NCI-H774 (cell line): ENCODE measurements around the gene PANK4.

Source experiments
- DNase-seq: peaks from one replicate; lab custom pipeline; 2025; lab: John Stamatoyannopoulos, UW

The PANK4 gene

GRCh38 chr1:2544875-2545640 is 18.7 kb upstream of the PANK4 start:
- no peak for DNase-seq

GRCh38 chr1:2544093-2544874 is 17.9 kb upstream of the PANK4 start:
- DNase-seq = no peak

GRCh38 chr1:2543543-2544092 is 17.2 kb upstream of the PANK4 start:
- no peak for DNase-seq

GRCh38 chr1:2542246-2542915 is 16.0 kb upstream of the PANK4 start:
- no peak for DNase-seq

GRCh38 chr1:2541619-2542245 is 15.3 kb upstream of the PANK4 start:
- no peak for DNase-seq

GRCh38 chr1:2540816-2541492 is 14.6 kb upstream of the PANK4 start:
- DNase-seq = no peak

- DNase-seq = no peak
These were observed 13.0 kb upstream of the PANK4 start for GRCh38 chr1:2539312-2539907.

GRCh38 chr1:2538872-2539271 is 12.5 kb upstream of the PANK4 start:
- DNase-seq = no peak

GRCh38 chr1:2538376-2538775 is 12.0 kb upstream of the PANK4 start:
- DNase-seq = no peak

GRCh38 chr1:2537784-2538115 is 11.4 kb upstream of the PANK4 start:
- no peak for DNase-seq

- no peak for DNase-seq
These were observed 9.6 kb upstream of the PANK4 start for GRCh38 chr1:2535981-2536380.

- DNase-seq = no peak
These were observed 9.1 kb upstream of the PANK4 start for GRCh38 chr1:2535455-2535854.

GRCh38 chr1:2534687-2535441 is 8.5 kb upstream of the PANK4 start:
- no peak for DNase-seq

GRCh38 chr1:2534315-2534686 is 7.9 kb upstream of the PANK4 start:
- no peak for DNase-seq

GRCh38 chr1:2533365-2533764 is 7.0 kb upstream of the PANK4 start:
- DNase-seq = no peak

- no peak for DNase-seq
These were observed 6.2 kb upstream of the PANK4 start for GRCh38 chr1:2532485-2533160.

- no peak for DNase-seq
These were observed 4.3 kb upstream of the PANK4 start for GRCh38 chr1:2530513-2531361.

- peak; percentile 16 for DNase-seq
These were observed 3.6 kb upstream of the PANK4 start, which contains the start of gene HES5 for GRCh38 chr1:2529784-2530512. Gene HES5 (minus strand): TSS chr1:2530263. CDS start chr1:2530164, 99 bp downstream.
